Subcutaneous abdominal adipose tissue (tissue), 5 donors: ENCODE data around the gene RAB11FIP4.

ENCODE experiments used
- H3K27ac ChIP-seq: one replicate; pipeline ENCODE4 v1.7.0; 2013; ENCODE audit warnings: low read depth, mild to moderate bottlenecking, inconsistent platforms, low read length, moderate library complexity
- H3K27me3 ChIP-seq, 5 donors: one replicate each; pipeline ENCODE4 v1.7.0; 2013; ENCODE audit warnings: low read length in 5 of 5, inconsistent platforms in 1 of 5; ENCODE audit not compliant: control insufficient read depth in 5 of 5, insufficient read depth in 4 of 5
- H3K36me3 ChIP-seq, 5 donors: one replicate each; pipeline ENCODE4 v1.7.0; 2013; ENCODE audit warnings: low read length in 5 of 5; ENCODE audit not compliant: control insufficient read depth in 5 of 5, insufficient read depth in 5 of 5
- H3K4me1 ChIP-seq, 5 donors: one replicate each; pipeline ENCODE4 v1.7.0; 2013; ENCODE audit warnings: low read length in 5 of 5, mild to moderate bottlenecking in 3 of 5, moderate library complexity in 1 of 5; ENCODE audit not compliant: control insufficient read depth in 5 of 5, insufficient read depth in 5 of 5
- H3K4me3 ChIP-seq, 5 donors: one replicate each; pipeline ENCODE4 v1.7.0; 2013; ENCODE audit warnings: low read length in 5 of 5, low read depth in 1 of 5
- H3K9ac ChIP-seq, 5 donors: one replicate each; pipeline ENCODE4 v1.7.0; 2013; ENCODE audit warnings: low read length in 5 of 5, mild to moderate bottlenecking in 4 of 5, moderate library complexity in 3 of 5
- H3K9me3 ChIP-seq, 5 donors: one replicate each; pipeline ENCODE4 v1.7.0; 2013; ENCODE audit warnings: low read length in 5 of 5; ENCODE audit not compliant: control insufficient read depth in 5 of 5
- donor health status: healthy.
- donor health status: healthy.
- donor health status: healthy.
- donor health status: healthy.
- donor health status: healthy.

The RAB11FIP4 gene

DNA sequence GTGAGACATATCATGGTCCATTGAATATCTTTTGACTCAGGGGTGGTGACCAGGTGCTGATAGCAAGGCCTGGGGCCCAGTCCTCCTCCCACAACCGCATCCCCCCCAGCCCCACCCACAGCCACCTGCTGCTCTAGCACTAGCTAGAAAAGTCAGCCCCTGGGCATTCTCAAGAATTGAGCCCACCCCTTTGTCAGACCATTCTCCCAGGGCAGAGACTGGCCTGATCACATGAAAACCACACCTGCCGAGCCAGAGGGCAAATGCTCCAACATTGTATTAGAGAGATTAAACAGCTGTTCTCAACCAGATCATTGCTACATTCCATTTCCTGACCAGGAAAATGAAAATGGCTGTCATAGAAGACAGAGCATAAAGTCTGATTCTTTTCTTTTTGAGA lies 62.4 kb downstream of the RAB11FIP4 start:
- Histone ChIP-seq H3K27me3 (peaks cover 0 to 5% (median 0%) of the 10 kb centered on the region in 5 donors), H3K4me3 (no peak overlapping the region), H3K9ac (no peak overlapping the region), H3K9me3 (no peaks in the 10 kb centered on the region), H3K27ac (no peak overlapping the region), H3K4me1 (no peaks in the 10 kb centered on the region), H3K36me3 (no peaks in the 10 kb centered on the region)

DNA sequence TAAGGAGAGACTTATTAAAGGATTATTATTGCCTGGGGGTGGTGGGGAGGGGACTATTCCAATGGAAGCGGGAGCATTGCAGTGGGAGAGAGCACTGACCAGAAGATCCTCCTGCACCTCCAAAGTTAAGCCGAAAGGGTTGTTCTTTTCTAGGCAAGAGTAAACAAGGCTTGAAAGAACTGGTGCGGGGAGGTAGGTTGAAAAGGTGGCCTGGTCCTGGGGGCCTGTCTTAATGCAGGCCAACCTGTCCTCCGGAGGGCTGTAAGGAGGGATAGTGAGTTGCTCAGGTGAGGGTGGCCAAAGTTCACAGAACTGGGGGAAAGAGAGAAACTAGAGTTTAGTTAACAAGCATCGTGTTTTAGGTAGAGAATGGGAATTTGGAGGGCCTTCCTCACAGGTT lies 65.3 kb downstream of the RAB11FIP4 start:
- Histone ChIP-seq H3K9me3 (no peaks in the 10 kb centered on the region), H3K4me1 (no peaks in the 10 kb centered on the region), H3K4me3 (no peak overlapping the region), H3K36me3 (no peaks in the 10 kb centered on the region), H3K9ac (no peak overlapping the region), H3K27me3 (peaks cover 0 to 6% (median 0%) of the 10 kb centered on the region in 5 donors), H3K27ac (no peak overlapping the region)

DNA sequence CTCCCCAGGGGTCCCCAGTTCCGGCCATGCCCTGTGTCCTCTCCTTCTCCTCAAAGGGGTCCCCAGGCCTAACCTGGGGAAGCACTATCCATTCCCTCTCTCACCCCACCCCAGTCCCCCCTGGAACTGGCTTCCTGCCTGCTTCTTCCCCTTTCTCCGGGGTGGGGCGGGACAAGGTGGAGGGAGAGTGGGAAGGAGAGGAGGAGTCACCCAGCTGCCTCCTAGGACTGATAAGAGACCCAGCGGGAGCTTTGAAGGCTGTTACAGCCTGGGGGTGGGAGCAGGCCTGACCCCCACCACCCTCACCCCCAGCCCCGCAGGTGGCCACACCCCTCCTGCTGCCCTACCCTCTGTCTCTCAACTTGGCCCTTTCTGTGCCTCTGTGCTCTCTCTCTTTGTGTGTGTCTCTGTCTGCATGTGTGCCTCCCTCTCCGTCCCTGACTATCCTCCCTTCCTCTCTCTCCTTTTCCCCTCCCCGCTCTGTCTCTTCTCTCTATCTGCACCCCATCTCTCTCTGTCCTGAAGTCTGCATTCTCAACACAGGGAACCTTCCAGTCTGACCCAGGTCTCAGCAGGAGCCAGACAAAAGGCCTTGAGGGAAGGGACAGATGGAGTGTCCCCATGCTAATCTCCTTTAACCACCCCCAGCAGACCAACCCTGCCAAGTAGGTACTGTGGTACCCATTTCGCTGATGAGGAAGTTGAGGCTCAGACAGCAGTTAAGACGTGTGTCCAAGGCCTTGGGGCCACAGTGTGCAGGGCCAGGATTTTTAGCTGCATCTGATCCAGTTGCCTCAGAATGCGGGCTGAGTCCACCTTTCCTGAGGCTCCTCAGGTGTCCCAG lies 66.1 kb downstream of the RAB11FIP4 start:
- H3K27me3 ChIP-seq, result peaks cover 0 to 6% (median 0%) of the 10 kb centered on the region in 5 donors

DNA sequence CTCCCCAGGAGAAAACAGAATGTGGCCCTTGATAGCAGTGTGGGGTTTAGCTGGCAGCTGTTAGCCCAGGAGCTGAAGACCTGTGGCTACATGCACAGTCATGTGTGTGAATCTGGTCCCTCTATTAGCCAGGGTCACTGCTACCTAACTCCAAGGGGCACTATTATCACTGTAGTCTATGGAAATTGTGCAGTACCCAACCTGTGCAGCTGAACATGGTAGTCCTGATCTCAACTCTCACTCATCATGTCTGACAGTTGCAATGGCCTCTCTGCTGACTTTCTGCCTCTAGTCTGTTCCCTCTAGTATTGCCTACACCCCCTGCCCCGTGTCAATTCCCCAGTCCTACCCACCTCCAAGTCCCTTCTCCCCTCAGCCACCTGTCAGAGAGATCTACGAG lies 67.4 kb downstream of the RAB11FIP4 start:
- peaks cover 0 to 6% (median 0%) of the 10 kb centered on the region in 5 donors for H3K27me3 ChIP-seq
- H3K9me3 ChIP-seq, result no peaks in the 10 kb centered on the region
- no peak overlapping the region for H3K4me3 ChIP-seq
- H3K27ac ChIP-seq, result no peak overlapping the region
- H3K4me1 ChIP-seq, result no peaks in the 10 kb centered on the region
- no peak overlapping the region for H3K9ac ChIP-seq
- no peaks in the 10 kb centered on the region for H3K36me3 ChIP-seq

More for the DNA sequence above, 66.1 kb downstream of the RAB11FIP4 start:
- Histone ChIP-seq H3K9me3 (no peaks in the 10 kb centered on the region), H3K36me3 (no peaks in the 10 kb centered on the region), H3K4me3 (no peak overlapping the region), H3K4me1 (no peaks in the 10 kb centered on the region), H3K27ac (no peak overlapping the region), H3K9ac (no peak overlapping the region)

DNA sequence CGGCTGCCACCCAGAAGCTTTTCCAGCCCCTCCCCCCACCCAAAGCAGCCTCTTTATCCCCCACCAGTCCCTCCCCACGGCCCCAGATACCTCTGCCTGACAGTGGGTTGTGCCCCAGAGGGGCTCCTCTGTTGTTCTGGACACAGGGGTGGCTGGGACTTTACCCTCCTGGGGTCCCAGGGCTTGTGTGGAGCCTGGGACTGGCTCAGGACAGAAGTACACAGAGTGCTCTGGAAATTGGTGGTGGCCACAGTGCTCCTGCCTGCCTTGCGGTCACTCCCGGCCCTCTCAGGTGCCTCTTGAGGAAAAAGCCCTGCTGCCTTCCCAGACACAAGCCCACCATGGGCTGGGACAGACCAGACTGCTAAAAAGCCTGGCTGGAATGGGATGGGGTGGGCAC lies 68.2 kb downstream of the RAB11FIP4 start:
- Histone ChIP-seq H3K9me3 (no peaks in the 10 kb centered on the region), H3K4me3 (no peak overlapping the region), H3K27ac (no peak overlapping the region), H3K4me1 (no peaks in the 10 kb centered on the region), H3K9ac (no peak overlapping the region), H3K27me3 (peaks cover 0 to 6% (median 0%) of the 10 kb centered on the region in 5 donors), H3K36me3 (no peaks in the 10 kb centered on the region)

DNA sequence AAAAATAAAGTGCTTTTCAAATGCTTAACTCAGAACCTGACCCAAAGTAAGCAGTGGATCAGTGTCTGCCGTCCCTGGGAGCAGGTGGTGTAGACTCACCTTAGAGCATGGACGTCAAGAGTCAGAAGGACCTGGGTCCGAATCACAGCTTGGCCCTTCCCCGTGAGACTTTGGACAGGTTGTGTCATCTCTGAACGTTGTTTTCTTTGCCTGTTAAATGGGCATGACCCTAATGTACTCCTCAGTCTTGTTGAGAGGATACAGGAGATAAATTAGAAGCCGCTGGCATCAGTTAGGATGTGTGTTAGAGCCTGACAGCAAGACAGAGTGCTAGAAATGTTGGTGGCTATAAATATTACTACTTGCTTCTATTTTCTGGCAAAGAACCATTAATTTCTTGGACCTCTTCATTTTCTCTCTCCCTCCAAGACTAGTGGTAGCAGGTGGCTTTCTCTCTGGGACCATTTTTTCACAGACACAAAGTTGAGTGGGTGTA lies 68.8 kb downstream of the RAB11FIP4 start:
- no peaks in the 10 kb centered on the region for H3K36me3 ChIP-seq

DNA sequence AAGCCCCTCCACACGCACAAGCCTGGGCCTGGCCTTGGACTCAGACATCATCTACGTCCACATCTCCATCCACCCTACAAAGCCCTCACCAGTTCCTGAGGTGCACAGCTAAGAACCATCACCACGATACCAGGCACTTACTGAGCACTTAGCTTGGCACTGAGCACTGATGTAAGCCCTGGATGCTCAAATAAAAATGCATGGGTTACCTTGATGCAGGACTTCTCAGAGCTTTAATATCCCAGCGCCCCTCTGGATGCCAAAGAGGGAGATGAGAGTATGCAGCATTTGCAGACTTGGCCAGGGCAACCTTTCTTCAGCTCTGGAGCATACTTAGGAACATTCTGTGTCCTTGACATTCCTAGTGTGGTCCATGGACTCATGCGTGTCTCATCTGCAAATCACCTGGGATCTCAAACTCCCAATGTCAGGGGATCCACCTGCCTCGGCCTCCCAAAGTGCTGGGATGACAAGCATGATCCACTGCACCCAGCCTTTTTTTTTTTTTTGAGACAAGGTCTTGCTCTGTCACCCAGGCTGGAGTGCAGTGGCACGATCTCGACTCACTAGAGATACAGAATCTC lies 69.8 kb downstream of the RAB11FIP4 start:
- Histone ChIP-seq H3K27me3 (peaks cover 0 to 6% (median 4%) of the 10 kb centered on the region in 5 donors), H3K4me3 (no peak overlapping the region), H3K9me3 (no peaks in the 10 kb centered on the region), H3K4me1 (no peaks in the 10 kb centered on the region), H3K9ac (no peak overlapping the region), H3K27ac (no peak overlapping the region), H3K36me3 (no peaks in the 10 kb centered on the region)

More for the DNA sequence above, 68.8 kb downstream of the RAB11FIP4 start:
- Histone ChIP-seq H3K4me1 (no peaks in the 10 kb centered on the region), H3K27ac (no peak overlapping the region), H3K9me3 (no peaks in the 10 kb centered on the region), H3K9ac (no peak overlapping the region), H3K4me3 (no peak overlapping the region), H3K27me3 (peaks cover 0 to 6% (median 4%) of the 10 kb centered on the region in 5 donors)

DNA sequence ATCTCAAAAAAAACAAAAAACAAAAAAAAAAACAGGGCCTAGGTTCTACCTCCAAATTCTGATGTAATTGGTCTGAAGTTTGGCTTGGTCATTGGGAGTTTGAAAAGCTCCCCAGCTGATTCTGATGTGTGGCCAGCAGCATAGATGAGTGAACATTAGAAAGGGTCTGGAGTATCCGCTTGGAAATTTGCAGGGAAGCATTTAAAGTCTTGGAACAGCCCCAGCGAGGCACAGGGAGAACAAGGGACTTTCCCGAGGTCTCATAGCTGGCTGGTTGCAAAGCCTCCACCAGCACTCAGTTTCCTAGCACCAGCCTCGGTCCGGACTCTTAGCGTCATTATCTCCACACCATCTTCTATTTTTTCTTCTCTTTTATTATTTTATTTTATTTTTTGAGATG lies 70.8 kb downstream of the RAB11FIP4 start:
- H3K27ac ChIP-seq, result no peak overlapping the region
- no peaks in the 10 kb centered on the region for H3K36me3 ChIP-seq
- H3K9me3 ChIP-seq, result no peaks in the 10 kb centered on the region
- H3K4me1 ChIP-seq, result no peaks in the 10 kb centered on the region
- no peak overlapping the region for H3K9ac ChIP-seq
- H3K27me3 ChIP-seq, result peaks cover 0 to 6% (median 4%) of the 10 kb centered on the region in 5 donors
- no peak overlapping the region for H3K4me3 ChIP-seq

DNA sequence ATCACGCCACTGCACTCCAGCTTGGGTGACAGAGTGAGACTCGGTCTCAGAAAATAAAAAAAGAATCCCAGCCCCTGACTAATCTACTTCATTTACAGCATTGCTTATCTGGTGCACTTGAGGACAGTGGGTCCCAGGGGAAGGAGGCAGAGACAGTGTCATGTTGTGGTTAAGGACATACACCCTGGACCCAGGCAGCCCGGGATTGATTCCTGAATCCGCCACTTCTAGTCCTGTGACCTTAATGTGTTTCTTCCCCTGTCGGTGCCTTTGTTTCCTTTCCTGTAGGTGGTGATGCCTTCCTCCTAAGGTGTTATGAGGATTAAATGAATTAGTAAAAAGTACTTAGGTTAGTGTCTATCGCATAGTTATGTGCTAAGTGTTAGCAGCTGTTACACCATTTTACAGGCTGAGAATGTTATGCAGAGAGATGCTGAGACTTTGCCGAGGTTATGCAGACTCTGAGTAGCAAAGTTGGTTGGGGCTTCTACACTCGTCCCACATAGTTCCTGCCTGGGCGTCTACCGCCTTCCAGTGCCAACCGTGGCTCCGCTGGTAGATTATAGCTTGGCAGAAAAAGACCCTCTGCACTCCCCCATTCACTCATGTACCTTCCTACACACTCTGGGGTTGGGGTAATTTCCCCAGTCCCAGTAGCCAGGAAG lies 74.8 kb downstream of the RAB11FIP4 start:
- Histone ChIP-seq H3K27me3 (peaks cover 0 to 5% (median 0%) of the 10 kb centered on the region in 5 donors), H3K4me1 (no peaks in the 10 kb centered on the region), H3K27ac (no peak overlapping the region), H3K36me3 (no peaks in the 10 kb centered on the region), H3K9ac (no peak overlapping the region), H3K4me3 (no peak overlapping the region), H3K9me3 (no peaks in the 10 kb centered on the region)
